UCSD-AML1 (cell line): ENCODE data around the gene GABBR1.
A peak's percentile ranks its signal among the peaks of the same experiment; 100 is the strongest.

Experiments
- DNase-seq: peaks from one replicate; lab custom pipeline; 2025; ENCODE audit not compliant: unreplicated experiment; lab: John Stamatoyannopoulos, UW

Gene GABBR1

DNA sequence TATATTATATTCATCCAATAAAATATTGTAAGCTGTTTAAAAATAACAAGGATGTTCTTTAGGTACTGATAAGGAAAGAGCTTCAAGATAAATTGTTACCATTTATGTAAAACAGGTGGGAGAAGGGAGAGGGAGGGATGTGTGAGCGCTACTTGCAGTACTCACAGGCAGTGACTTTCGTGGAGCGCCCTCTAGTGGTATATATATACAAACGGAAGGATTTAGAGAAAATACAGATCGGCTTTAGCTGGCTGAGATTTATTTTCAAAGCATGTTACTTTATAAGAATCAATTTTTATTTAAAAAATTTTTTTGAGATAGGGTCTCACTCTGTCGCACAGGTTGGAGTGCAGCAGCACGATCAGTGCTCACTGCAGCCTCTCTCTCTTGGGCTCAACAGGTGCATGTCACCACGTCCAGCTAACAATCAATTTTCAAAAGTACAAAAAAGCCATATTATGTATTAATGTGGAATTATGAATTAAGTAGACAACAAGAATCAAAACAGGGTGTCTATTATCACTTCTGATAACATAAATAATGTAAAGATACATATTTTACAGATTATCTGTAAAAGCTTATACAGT lies 20.6 kb upstream of the GABBR1 start:
- DNase-seq: no peak

DNA sequence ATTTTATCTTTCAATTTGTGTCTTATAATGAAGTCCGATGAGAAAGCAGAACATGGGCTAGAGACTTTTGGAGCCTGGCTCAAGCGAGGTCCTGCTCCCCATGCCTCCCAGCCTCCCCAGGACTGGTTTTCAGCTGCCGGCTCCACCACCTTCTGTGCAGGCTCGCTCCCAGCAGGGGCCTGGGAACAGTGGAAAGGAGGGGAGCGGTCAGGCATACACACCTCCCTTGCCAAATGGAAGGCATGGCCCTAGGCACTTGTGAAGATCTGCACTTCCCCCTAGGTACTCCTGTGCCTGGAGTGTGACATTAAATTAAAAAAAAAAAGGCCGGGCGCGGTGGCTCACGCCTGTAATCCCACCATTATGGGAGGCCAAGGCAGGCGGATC lies 19.2 kb upstream of the GABBR1 start:
- DNase-seq: no peak

DNA sequence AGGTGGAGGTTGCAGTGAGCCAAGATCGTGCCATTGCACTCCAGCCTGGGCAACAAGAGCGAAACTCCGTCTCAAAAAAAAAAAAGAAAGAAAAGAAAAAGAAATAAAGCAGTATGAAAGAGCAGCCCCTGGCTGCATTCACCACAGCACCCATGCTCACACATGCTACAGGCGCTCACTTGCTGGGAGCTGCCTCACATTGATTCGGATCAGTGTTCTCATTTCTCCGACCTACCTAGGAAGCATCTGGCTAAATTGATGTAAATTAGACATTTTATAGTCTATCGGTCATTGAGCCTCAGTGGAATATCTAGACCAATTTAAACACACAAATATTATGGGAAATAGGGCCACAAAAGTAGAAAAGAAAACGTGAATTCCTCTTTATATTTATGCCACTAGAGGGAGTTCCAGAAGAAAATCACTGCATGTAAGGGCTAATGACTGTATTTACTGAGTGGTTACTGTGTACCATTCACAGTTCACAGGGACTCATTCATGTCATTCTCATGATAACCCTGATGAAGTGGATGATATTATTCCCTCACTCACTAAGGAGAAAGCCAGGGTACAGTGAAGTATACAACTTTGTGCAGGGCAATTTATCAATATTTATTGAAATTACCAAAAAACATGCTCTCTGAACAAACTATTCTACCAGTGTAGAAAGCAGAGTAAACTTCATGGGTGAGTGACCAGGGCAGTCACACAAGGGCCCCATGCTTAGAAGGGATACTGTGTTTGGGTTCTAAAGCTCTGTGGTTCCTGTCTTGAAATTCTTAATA lies 18.6 kb upstream of the GABBR1 start:
- no peak for DNase-seq

DNA sequence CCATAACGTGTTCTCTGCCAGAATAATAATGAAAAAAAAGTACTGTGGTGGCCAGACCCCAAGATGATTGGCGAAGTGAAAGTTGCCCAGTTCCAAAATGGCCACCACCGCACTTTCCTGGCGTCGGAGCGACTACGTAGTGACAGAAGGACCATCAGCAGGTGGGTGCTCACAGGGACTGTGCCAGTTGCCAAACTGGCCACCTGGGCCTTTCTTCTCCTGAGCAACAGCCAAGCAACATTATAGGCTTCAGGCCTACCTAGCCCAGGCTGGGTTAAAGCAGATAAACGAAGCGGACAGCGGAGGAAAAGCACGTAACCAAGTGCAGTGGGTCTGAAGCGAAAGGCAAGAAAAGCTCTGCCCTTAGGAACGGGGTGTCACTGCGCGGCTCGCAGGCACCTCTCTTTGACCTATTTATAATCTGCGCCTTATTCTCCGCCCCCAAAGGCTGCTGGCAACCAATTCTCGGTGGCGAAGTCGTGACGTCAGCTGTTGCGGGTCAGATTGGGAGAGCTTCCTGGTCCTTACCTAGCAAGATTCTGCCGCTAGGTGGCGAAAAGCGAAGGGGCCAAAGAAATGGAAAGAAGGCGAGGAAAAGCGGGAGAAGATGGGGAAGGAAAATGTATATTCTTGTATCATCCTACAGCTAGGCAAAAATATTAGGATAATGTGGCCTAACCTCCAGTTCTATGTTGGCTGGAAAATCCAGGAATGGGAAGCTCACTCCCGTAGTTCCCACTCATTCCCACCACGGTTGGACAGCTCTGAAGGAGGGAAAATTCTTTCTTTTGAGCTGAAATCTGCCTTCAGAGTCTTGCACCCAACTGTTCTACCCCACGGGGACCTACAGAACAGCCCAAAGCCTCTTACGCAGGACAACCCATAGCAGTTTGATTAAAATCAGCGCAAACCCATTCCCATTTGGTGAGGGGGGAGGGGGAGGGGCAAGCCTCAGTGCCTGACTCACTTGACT lies 17.0 kb upstream of the GABBR1 start:
- peak; percentile 92 for DNase-seq

DNA sequence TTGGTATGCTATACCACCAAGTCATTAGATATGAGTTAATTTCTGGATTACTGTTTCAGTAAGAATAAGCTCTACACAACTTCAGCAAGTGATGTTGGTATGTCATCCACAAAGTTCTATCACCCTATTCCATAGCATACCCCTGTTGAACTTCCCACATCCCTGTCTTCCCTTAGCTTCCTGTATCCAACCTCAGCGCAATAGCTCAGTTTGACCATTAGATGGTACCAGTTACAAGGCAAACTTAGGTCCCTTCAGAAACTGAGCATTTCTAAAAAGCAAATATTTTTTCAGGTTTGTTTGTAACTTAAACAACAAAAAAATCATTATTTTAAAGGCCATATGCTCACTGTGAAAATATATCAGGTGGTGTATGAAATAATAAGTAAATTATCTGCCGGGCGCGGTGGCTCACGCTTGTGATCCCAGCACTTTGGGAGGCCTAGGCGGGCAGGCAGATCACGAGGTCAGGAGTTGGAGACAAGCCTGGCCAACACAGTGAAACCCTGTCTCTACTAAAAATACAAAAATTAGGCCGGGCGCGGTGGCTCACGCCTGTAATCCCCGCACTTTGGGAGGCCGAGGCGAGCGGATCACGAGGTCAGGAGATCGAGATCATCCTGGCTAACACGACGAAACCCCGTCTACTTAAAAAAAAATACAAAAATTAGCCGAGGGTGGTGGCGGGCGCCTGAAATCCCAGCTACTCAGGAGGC lies 15.1 kb upstream of the GABBR1 start:
- DNase-seq: no peak

DNA sequence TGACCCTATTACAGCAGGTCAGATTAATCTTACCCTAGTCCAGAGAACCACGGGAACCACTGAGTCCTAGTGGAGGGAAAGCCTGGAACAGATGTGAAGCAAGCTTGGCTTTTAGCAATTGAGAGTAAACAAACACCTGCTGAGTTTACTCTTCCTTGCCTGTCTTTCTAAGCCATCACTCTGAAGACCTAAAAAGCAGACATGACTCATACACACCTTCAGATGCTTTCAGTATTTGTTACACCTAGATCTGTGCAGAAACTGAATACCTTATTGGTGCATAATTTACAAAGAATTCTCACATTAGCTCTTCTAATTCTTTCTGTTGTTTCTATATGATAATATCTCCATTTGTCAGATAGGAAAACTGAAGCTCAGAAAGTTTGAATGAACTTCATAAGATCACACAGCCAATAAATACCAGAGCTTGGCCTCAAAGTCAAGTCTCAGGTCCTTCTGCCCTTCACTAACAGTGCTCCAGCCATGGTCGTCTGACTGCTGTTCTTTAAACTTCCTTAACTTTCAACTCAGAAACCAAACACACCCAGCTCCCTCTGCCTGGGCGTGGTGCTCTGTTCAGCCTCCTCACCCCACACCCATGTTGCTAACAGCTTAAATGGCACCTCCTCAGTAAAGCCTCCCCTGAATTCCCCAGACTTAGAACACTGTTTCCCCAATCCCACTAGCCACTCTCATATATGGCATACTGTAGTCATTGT lies 8.6 kb upstream of the GABBR1 start:
- peak; percentile 13 for DNase-seq

DNA sequence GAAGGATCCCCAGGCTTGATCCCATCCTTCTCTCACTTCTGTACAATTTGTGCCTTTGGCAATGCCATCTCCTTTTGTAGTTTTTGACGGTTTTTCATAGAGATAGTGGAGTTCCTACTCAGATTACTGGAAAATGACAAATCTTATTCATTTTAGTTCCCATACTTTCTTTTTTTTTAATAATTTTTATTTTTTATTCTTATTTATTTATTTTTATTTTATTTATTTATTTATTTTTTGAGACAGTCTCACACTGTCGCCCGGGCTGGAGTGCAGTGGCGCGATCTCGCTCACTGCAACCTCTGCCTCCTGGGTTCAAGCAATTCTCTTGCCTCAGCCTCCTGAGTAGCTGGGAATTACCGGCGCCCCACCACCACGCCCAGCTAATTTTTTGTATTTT lies 4.3 kb upstream of the GABBR1 start:
- DNase-seq: no peak

DNA sequence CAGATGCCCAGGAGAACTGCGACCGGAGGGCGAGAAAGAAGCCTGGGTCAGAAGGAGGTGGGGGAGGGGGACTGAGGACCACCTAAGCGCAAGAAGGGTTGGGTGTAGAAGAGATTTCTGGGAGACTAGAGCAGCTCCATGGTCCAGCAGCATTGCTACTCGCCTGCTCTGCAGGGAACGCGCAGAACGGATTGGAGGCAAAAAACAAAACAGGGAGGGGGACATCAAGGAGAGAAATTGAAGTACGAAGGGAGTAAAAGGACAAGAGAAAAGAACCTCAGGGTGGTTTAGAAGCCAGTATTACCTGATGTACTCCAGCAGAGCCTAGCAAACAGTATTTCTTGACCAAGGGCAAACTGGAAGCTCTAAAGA lies 537 bp upstream of the GABBR1 start:
- no peak for DNase-seq

DNA sequence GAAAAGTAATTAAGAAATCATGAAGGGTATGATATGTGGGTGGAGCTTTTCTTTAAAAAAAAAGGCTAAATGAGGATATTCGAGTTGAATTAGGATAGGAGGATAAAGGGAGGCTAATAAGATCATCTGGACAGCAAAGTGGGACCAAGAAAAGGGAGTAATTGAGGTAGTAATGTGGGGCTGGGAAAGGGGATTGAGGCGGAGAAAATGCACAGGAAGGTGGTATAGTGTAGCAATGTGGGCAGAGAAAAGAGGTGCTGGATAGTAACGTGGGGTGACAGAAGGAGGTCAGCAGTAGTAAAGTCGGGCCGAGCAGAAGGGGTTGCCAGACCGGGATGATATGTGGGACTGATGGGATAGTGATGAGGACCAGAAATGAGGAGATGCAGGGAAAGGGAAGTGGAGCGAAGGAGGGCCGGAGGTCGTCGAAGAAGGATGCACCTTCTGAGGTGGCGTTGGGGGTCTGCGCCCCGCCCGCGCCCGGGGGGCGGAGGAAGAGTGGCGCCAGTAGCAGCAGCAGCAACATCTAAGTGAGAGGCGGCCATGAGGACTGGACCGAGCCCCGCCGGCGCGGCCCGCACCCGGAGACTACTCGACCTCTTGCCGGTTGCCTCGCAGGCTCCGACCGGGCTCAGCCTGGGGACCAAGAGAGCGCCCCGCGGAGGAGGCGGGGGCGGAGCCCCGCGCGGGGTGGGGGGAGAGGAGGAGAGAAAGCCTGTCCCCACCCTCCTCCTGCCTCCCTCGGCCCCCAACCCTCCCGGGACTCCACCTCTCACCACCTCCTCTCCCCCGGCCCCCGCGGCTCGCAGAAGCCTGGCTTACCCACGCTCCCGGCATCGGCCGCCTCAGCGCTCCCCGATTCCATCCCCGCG lies 887 bp downstream of the GABBR1 start:
- peak; percentile 43 for DNase-seq

DNA sequence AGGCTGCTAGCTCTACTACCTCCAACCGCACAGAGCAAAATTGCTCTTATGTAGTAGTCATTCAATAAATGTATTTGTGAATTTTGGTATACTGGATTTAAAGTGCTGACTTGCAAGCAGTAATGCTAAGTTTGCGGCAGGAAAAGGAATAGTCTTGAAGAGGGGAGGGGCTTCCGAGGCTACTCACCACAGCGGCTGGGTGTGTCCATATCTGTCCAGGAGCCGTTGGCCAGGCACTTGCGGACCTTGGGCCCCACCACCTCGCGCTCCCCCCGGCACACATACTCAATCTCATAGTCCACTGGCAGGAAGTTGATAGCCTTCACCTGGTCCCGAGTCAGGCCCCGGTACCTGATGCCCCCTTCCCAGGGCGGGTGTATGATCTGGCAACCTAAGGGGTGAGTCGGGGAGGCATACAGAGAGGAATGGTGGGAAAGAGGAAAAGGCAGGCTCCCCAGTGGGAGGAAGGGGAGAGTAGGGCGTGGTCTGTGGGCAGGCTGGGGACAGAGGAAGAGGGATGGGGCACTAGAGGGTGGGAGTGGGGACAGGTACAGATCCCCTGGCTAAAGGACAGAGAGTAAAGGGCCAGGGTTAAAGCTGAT lies 1.7 kb downstream of the GABBR1 start:
- DNase-seq: peak; percentile 27

DNA sequence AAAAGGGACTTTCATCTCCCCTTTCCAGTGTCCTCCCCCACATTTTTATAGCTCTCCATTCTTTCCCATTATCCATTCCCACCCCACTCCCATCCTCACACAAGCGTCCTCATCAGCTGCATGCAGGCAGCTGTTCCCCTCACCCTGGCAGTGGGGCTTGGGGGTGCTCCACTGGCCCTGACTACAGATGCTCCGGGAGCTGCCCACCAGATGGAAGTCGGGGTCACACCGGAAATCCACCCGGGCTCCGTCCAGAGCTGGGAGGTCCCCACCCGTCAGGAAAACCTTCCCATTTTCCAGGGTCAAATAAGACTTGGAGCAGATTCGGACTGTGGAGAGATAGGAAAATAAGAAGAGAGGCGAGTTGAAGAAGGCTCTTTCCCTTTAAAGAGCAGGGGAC lies 2.7 kb downstream of the GABBR1 start:
- no peak for DNase-seq

DNA sequence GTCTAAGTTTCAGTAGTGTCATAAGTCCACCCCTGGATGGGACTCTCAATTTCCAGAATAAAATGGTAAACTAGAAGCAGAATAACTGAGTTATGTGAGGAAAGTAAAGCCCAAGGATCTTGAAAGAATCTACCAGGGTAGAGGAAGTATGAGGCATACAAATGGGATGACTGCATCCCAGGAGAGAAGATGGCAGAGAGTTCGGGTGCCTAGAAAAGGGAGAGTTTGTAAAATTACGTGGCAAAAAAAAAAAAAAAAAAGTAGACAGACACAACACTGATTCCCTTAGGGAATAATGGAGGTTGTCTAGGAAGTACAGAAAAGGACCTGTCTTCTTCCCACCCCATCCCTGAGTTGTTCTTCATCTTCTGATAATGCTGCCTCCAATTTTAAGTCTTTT lies 3.4 kb downstream of the GABBR1 start:
- no peak for DNase-seq

DNA sequence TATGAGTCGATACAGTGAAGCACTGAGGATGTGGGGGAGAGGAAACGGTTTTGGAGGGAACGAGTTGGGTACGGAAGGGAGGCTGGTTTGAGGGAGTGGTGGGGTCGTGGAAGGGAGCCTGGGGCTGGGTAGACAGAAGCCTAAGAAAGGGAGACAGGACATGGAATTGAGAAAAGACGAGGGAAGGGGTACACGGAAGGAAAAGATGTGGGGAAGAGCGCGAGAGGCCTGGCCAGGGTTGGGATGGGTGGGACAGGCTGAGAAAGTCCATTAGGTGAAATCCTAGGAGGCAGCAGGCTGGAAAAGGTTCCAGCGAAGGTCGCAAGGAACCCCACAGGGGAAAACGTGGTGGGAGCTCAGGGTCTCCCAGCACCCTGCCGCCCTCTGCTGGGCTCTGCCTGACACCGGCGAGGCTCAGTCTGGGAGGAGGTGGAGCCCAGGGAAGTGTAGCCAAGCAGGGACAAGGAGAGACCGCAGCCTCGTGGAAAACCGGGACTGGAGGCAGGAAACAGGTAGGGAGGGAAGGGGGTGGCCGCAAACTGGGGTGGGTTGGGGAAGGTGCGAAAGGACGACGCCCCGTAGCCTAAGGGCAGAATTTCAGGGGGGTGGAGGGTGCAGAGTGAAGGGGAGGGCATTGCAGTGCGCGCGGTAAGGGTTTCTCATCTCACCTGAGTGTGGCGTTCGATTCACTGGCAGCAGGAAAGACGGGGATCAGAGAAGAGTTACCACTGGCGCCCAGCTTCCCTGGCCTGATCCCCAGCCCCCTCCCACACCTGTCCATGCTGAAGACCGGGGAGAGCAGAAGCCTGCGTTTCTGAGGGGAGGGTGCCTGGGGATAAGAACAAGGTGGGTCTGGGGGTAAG lies 4.3 kb downstream of the GABBR1 start:
- DNase-seq: peak; percentile 69

DNA sequence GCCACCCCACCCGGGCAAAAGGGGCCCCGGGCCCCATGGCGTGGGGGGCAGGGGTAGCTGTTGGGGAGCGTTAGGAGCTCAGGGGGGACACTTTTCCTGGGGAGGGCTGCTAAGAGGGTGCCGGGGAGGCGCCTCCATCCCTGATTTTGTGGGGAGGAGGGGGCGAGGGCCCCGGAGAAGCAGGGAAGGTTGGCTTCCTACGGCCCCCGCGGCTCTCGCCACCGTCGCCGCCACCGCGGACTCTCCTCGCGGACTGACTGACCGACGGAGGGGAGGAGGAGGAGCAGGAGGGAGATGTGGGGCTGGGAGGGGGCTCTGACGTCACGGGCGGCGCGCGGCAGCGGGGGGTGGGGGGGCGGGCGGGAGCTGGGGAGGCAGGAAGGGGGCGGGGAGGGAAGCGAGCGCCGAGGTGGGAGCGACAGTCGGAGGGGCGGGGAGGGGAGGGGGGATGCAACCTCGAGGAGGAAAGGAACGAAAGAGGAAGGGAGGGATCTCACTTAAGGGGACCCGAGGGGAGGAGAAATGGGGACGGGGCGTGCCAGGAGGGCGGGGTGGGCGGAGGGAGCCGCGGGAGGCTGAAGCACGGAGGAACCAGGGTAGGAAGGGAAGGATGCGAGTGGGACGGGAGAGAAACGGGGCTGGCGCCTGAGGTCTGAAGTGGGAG lies 5.1 kb downstream of the GABBR1 start:
- DNase-seq: peak; percentile 57

DNA sequence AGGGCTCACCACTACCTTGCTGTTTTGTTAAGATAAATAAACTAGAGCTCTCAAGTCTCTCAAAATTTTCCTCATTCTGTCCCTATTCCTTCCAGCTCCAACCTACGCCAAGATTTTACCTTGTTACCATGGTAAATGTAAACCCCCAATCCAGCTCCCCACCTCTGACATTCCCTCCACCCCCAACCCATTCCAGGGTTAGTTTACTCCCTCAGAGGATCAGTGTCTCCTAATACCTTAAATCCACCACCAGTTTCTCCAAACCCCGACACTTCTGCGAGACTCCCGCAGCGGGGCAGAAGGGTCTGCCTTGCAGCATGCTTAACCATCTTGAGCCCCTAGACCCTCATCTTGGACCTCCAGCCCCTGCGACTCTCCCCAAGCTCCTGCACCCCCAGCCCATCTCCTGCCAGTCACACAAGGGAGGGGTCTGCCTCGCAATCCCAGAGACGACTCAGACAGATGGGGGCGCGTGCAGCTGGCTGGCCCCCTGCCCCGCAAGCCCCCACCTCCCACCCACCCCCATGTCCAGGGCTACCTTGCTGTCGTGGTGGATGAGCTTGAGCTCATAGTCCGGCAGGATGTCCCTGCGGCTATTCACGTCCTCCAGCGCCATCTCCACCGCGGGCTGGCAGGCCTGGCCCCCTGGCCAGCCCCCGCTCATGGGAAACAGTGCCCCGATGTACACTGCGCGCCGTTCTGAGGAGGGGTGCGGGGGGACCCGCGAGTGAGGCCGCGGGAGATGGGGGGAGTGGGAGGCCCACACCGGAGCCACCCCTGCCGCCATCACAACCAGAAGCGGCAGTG lies 5.8 kb downstream of the GABBR1 start:
- DNase-seq: no peak

DNA sequence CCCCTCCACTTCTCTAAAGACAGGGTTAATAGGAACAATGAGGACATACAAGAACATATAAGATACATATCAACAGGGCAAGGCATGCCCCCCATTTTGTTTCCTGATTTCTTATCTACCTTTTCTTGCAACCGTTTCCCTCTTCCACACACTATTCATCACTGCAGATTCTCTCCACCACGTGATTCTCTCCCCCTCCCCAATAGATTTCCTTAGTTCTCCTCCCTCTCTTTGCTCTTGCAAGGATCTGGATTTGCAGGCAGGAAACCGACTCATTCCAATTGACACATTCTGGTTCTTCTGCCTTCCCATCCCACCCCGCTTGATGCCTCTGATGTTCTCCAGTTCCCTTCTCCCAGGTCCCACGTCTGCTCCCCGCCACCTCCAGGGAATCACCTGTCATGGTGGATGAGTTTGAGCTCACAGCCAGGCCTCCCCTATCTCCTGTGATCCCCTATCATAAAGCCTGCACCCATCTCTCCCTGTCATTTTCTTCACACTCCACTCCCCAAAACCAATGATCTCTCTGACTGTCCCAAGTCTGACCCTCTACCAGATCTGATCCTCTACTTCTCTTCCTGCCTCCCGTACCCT lies 7.5 kb downstream of the GABBR1 start:
- no peak for DNase-seq
